HTR-8/SVneo (cell line): ENCODE data around the gene DPP4.

ENCODE experiments used
- DNase-seq: peaks from one replicate; pipeline ENCODE4 v3.0.0; 2011; ENCODE audit warnings: low spot score, mixed read lengths; ENCODE audit not compliant: insufficient read length
- FAIRE-seq: peaks from 2 replicates; lab custom pipeline; 2011; peaks lifted over from hg19 to GRCh38; lab: Jason Lieb, UNC

DPP4 gene

GRCh38 chr2:162025121-162025911 is 48.7 kb downstream of the DPP4 start:
- FAIRE-seq, result no peak

GRCh38 chr2:162022290-162022945 is 51.6 kb downstream of the DPP4 start:
- FAIRE-seq (no peak), DNase-seq (no peak)

More at GRCh38 chr2:162025121-162025911, 48.7 kb downstream of the DPP4 start:
- peak; percentile 26 for DNase-seq

- no peak for FAIRE-seq
- no peak for DNase-seq
Observed at GRCh38 chr2:162021516-162022058, 52.4 kb downstream of the DPP4 start.

- no peak for FAIRE-seq
- no peak for DNase-seq
Observed at GRCh38 chr2:162018530-162018929, 55.5 kb downstream of the DPP4 start.

GRCh38 chr2:162017233-162017632 is 56.8 kb downstream of the DPP4 start:
- no peak for DNase-seq
- FAIRE-seq, result no peak

GRCh38 chr2:162016080-162016479 is 57.9 kb downstream of the DPP4 start:
- FAIRE-seq, result no peak
- DNase-seq, result no peak

- DNase-seq, result no peak
- no peak for FAIRE-seq
Observed at GRCh38 chr2:162014751-162015150, 59.3 kb downstream of the DPP4 start.

- no peak for DNase-seq
- no peak for FAIRE-seq
Observed at GRCh38 chr2:162013514-162014475, 60.2 kb downstream of the DPP4 start.

GRCh38 chr2:162012565-162013058 is 61.4 kb downstream of the DPP4 start:
- DNase-seq (no peak), FAIRE-seq (no peak)

- FAIRE-seq (no peak), DNase-seq (no peak)
Observed at GRCh38 chr2:162011706-162012564, 62.1 kb downstream of the DPP4 start.

GRCh38 chr2:162009543-162009942 is 64.5 kb downstream of the DPP4 start:
- no peak for FAIRE-seq
- no peak for DNase-seq

- DNase-seq (no peak), FAIRE-seq (no peak)
Observed at GRCh38 chr2:162007447-162008040, 66.5 kb downstream of the DPP4 start.

GRCh38 chr2:162006337-162006736 is 67.7 kb downstream of the DPP4 start:
- FAIRE-seq (no peak), DNase-seq (no peak)

- FAIRE-seq (no peak), DNase-seq (no peak)
Observed at GRCh38 chr2:162004031-162004430, 70.0 kb downstream of the DPP4 start.

- FAIRE-seq (no peak), DNase-seq (no peak)
Observed at GRCh38 chr2:162002623-162003235, 71.3 kb downstream of the DPP4 start.

- FAIRE-seq, result no peak
- no peak for DNase-seq
Observed at GRCh38 chr2:162000431-162000830, 73.6 kb downstream of the DPP4 start.

- DNase-seq, result no peak
- FAIRE-seq, result no peak
Observed at GRCh38 chr2:161999321-161999720, 74.7 kb downstream of the DPP4 start.

- no peak for FAIRE-seq
- no peak for DNase-seq
Observed at GRCh38 chr2:161998857-161999256, 75.2 kb downstream of the DPP4 start.
